HG03066 (cell line): ENCODE results near the gene ARF3.
A peak's percentile ranks its signal among the peaks of the same experiment; 100 is the strongest.
"Not testable (repeated sequence)": the region's sequence is repeated elsewhere in the genome, so short reads cannot be mapped to it uniquely, and the experiment has no call there.

Experiments used
- ATAC-seq: cut with Tn5 transposase; IDR thresholded peaks from one replicate; pipeline ENCODE4 v1.9.1; 2021; ENCODE audit warnings: low read depth; ENCODE audit not compliant: unreplicated experiment

The ARF3 gene

GRCh38 chr12:48933664-48934311, 23.5 kb downstream of the ARF3 start:
- ATAC-seq: no peak

DNA sequence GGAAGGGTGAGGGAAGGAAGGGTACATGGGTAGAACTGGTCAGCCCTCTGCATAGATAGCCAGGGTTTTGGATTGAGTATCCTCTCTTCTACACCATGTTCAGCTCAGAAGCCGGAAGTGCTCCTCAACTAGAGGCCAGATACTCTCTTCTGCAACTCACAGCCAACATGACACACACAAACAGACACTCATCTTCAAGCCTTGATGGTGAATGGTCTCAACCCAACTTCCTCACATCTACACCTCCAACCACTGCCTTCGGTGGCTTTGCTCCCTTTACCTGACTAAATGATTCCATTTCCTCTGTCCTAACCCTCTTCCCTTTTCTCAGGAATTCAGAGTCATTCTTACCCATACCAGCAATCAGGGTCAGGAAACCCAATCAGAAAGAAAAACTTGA, 24.4 kb downstream of the ARF3 start:
- no peak for ATAC-seq

DNA sequence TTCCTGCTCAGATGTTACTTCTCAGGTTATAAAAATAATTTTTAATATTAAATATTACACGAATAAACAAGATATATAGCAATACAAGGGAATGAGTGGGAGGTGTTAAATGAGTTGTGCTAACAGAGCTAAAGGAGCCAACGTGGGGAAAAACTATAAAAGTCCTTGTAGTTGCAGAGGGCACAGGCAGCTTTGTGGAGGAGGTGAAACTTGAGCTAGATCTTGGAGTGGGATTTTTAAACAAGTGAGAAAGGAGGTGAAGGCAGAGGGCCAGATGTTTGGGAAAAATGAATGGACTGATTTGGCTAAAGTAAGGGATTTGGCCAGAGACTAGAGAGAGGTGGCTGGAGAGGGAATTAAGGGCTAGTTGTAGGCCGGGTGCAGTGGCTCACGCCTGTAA, 26.8 kb downstream of the ARF3 start:
- no peak for ATAC-seq

DNA sequence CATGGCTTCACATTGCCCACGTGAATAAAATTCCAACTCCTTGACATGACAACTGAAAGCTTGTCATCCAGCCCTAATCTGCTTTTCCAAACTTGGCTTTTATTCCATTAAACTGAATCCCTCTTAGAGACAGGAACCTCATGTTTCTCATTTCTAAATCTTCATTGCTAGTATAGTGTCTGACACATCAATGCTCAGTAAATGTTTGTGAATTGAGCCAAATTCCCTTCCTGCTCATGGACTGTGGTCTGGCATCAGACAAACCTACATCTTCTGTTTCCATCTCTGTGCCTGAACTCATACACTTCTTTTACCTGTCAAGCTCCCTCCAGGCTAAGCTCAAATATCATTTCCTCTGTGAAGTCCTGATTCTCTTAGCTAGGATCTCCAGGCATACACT, 27.7 kb downstream of the ARF3 start:
- ATAC-seq: no peak

GRCh38 chr12:48927261-48927660, 30.0 kb downstream of the ARF3 start:
- ATAC-seq: no peak

DNA sequence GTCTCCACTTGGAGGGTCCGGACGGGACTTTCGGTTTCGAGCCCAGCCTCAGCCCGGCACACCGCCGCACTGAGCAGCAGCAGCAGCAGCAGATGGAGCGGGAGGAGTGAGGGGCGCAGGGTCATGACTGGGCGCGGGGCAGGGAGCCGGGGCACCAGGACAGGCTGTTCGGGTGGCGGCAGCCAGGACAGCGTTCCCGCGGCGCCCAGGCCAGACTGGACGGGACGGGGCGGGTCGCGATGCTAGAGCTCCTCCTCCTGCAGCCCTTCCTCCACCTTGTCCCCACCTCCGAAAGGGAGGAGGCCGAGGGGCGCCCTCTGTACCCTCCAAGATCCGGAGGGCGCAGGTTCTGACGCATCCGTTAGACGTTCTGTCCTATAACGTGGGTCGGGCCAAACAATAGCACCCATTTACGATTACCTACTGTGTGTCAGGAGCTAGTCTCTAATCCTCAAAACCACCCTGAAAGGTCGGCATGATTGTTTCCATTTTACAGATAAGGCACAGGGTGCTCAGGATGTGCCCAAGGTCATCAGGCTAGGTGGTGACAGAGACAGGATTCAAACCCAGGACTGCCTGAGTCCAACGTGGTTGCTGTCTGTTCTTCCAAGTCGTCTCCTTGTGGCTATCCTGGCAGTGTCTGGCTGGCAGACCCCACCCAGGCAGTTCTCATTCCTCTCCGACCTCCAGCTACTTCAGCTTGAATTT, 31.8 kb downstream of the ARF3 start, which contains the start of gene FKBP11:
TSS of gene FKBP11 (minus strand) at position 189 of the 708 bp plus-strand sequence. CDS start at position 125, 64 bp downstream.
- peak; percentile 62 for ATAC-seq

DNA sequence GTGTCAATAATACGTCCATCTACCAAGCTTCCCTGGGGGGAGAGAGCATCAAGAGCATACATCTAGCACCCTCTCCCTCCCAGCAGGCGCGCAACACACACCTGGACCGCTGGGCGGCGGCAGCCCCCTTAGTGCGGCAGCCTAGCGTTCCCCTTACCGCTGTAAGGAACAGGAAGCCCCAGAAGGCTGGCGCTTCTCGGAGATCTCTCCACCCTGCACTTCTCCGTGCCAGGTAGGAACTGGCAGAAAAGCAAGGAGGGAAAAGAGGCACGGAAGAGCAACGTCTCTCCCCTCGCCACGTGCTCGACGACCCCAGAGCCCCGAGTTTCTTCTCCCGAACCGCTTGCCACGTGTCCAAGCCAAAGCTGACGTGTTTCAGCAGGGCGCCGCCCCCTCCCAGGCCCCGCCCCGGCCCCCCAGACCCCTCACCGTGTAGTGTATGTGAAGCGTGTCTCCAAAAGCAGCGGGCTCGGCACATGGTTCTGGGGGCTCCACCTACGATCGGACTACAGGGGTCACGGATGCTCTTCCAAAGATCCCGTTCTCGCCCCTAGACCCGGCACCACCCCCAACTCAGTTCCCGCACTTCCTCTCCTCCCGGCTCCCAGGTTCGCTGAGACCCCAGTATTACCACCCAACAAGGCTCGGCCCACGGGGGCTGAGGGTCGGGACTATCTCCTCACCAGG, 32.5 kb downstream of the ARF3 start:
- peak; percentile 78 for ATAC-seq

GRCh38 chr12:48923117-48923516, 34.2 kb downstream of the ARF3 start:
- no peak for ATAC-seq

DNA sequence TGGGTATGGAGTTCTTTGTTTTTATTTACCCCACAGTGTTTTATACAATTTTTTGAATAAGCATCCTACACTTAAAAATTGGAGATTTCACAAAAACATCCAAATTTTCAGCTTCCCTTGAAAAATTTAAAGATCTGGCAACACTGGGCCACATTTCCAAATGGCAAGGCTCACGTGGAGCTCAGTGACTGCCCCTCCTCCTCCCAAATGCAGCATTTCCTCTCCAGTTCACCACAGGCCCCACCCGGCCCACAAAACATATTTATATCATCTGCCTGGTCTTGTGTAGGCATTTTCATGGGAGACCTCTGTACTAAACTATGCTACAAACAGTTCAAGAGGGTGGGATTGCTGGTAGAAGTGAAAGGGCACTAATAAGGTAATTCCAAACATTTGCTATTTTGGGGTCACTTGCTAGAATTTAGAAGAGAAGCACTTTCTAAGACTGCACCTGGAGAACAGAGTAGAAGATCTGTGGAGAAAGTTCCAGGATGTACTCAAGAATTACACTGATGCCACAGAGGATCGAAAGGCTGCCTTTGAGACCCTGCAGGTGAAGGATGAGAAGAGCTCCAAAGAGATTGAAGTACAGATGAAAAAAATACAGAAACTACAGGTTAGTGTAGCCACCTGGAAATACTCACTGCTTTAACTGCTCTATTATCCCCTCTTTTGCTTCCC, 39.3 kb downstream of the ARF3 start:
- ATAC-seq: no peak

DNA sequence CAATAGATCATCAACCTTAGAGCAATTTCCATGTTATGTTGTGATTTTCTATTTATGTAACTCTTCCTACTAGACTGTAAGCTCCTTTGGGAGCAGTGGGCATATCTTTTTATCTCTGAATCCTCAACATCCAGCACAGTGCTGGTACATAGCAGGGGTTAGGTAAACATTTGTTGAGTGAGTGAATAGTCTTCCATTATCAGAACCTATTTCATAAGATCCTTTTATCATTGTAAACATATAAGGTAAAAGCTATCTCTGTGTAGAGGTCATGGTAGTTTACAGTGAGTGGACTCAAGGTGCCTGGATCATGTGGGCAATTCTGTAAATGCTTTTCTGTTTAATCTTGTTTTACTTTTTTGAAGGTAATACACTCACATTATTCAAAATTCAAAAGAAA, 47.1 kb downstream of the ARF3 start:
- ATAC-seq: no peak

- ATAC-seq: not testable (repeated sequence)
These were observed 47.6 kb downstream of the ARF3 start for GRCh38 chr12:48909698-48910097.

DNA sequence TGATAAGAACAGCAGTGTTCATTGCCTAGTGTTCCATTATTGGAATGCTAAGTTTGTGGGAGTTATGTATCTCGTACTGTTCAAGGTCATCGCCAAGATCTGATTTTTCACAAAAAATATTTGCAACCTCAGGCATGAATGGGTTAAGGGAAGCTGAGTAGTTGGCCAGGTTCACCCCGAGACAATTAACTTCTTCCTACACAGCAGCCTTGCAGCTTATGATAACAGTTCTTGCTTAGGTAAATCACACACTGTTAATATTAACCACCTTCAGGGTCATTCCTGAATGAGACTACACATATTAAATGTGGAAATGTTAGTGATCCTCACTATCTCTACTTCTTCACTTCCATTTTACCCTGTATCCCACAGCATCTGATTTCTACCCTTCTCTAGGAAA, 50.0 kb downstream of the ARF3 start:
- no peak for ATAC-seq

DNA sequence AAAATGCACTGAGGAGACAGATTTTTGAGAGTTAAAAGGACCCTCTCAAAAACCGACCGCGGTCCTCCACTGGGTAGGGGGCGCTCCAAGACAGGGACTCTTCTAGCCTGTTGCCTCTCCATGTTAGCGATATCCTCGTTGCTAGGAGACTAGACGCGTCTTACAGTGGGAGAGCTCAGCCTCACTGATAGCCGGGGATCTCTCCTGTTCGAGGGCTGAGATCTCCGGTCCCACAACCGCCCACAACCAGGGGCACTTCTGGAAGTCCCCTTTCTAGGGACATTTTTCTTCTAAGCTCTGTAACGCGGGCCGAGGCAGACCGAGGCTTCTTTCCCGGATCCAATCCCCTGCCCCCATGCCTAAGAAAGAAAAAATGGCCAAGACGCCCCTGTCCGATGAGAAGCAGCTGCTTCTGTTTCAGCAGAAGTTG, 53.3 kb downstream of the ARF3 start:
- ATAC-seq: no peak

DNA sequence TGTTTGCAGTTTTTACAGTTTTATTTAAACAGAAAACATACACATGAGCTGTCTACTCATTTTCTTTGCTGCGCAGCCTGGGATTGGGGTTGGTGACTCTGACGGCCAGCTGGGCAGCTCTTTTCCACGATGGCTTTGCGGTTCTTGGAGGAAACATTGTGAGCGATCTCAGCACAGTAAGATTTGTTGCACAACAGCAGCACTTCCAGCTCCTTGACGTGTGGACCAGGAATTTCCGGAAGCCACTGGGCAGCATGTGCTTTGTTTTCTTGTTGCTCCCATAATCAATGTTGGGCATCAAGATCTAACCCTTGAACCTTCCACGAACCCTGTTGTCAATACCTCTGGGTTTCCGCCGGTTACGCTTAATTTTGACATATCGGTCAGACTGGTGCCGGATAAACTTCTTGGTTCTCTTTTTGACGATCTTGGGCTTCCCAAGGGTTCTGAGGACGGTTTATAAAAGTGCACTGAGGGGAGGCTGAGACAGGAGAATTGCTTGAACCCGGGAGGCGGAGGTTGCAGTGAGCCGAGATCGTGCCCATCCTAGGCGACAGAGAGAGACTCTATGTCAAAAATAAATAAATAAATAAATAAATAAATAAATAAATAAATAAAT, 53.8 kb downstream of the ARF3 start:
- no peak for ATAC-seq

DNA sequence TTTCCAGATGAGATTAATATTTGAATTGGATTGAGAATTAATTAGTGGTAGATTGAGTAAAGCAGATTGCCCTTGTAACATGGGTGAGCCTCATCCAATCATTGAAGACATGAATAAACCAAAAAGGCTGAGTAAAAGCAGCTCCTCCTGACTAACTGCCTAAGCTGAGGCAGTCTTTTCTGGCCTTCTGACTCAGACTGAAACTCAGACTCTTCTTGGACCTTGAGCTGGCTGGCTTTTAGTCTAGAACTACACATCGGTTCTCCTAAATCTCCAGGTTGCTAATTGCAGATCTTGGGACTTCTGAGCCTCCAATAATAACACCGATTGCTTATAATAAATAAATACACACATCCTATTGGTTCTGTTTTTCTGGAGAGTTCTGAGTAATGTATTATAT, 56.0 kb downstream of the ARF3 start:
- ATAC-seq: no peak

DNA sequence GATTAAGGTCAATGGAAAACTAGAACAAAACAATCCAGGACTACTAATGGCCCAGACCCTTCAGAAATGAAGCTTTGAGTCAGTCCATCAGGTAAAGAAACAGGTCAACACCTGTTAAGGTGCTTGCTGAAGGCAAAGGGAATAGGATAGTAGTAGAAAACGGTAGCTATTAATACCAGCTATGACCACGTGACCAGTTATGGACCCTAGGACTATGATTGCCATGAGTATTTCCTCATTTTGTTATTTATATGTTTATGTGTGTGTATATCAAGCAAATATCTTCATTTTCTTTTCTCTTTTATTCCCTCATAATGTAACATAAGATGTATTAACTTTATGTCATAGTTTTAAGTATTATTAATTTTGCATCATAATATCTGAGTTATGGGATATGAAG, 57.6 kb downstream of the ARF3 start:
- no peak for ATAC-seq

DNA sequence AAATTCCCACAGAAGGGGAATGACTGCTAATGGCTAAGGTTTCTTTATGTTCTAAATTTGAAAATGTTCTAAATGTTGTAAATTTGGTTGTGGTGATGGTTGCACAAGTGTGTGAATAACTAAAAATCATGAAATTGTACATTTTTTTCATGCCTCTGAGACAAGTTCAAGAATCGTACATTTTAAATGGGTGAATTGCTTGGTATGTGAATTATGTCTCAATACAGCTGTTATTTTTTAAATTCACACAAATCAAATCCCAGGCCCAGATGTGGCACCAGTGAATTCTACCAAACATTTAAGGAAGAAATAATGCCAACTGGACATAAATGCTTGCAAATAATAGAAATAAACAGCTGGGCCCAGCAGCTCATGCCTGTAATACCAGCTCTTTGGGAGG, 63.0 kb downstream of the ARF3 start:
- ATAC-seq: no peak

GRCh38 chr12:48890657-48891418, 66.4 kb downstream of the ARF3 start:
- ATAC-seq: no peak

DNA sequence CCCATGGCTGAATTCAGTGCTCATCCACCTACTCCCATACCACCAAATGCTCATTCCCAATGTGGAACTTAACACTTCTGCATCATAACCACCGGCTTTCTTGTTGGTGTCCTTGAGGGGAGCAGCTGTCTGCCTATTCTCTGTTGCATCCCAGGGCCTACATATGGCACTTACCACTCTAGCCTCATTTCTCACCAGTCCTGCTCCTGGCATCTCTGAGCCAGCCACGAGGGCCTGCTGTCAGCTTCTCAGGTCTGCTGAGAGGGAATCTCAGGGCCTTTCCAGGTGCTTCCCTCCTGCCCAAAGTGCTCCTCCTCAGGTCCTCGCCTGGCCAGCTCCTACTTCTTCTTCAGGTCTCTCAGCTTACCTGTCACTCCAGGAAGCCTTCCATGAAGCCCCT, 67.6 kb downstream of the ARF3 start:
- ATAC-seq: no peak
